ENCODE results near the gene LIPI.
"Not testable (repeated sequence)": the region's sequence is repeated elsewhere in the genome, so short reads cannot be mapped to it uniquely, and the experiment has no call there.

Gene LIPI

DNA sequence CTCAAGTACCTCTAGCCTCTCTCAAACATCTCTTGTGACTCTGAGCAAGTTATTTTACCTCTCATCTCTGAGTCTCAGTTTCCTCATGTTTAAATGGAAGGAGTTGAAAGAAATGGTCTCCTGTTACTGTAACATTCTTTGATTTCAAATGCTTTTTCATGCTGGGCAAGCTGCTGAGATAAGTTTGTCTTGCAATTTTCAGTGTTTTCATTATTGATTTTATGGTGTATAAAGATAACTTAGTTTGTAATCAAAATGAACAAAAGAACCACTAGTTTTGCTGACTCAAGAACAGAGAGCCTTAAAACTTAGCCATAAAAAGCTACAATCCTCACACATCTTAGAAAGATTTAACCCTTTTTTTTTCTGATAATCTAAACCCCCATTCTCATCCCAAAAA lies 4.5 kb downstream of the LIPI start:
- Mint-ChIP-seq H3K4me1 (ENCODE audit: low read depth) (no peaks in the 10 kb centered on the region), H3K9me3 (ENCODE audit: low read depth) (peaks cover 1% of the 10 kb centered on the region), H3K27me3 (peaks cover 11% of the 10 kb centered on the region), H3K36me3 (no peaks in the 10 kb centered on the region), H3K4me3 (no peak overlapping the region), H3K27ac (no peak overlapping the region)

DNA sequence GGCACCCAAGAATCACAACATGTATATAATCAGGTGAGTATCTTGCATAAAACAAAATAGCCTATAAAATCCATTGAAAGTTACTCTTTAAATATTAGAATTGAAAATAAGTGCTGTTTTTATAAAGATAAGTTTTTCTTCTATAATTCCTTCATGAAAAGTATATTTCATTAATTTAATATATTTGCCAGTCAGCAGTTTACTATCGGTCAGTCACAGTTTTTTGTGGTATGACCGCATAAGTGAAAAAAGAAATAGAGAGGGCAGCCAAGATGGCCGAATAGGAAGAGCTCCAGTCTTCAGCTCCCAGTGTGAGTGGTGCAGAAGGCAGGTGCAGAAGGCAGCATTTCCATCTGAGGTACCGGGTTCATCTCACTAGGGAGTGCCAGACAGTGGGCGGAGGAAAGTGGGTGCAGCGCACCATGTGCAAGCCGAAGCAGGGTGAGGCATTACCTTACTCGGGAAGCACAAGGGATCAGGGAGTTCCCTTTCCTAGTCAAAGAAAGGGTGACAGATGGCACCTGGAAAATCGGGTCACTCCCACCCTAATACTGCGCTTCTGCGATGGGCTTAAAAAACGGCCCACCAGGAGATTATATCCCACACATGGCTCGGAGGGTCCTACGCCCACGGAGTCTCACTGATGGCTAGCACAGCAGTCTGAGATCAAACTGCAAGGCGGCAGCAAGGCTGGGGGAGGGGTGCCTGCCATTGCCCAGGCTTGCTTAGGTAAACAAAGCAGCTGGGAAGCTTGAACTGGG lies 44.1 kb downstream of the LIPI start:
- not testable (repeated sequence) for H3K27me3 Mint-ChIP-seq; H3K9me3 Mint-ChIP-seq (ENCODE audit: low read depth); H3K4me3 Mint-ChIP-seq; H3K4me1 Mint-ChIP-seq (ENCODE audit: low read depth); H3K36me3 Mint-ChIP-seq; H3K27ac Mint-ChIP-seq

DNA sequence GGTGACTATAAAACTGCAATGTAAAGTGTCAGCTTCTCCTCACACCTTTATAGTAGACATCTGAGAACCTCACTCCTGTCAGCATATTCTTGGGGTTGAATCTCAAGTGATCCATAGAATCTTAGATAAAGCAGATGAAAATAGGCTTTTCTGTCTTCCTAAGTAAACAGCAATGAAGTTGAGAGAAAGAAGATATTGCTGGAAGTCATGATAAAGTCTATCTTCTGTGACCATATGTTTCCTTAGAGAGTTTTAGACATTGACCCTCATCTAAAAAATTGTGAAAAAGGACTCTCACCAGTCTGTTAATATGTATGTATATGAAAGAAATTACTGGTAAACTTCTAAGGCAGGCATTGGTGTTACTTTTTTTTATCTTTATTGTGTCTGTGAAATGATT lies 66.8 kb downstream of the LIPI start:
- Mint-ChIP-seq H3K27me3 (peaks cover 4% of the 10 kb centered on the region), H3K27ac (no peak overlapping the region), H3K4me3 (no peak overlapping the region), H3K4me1 (ENCODE audit: low read depth) (no peaks in the 10 kb centered on the region), H3K9me3 (ENCODE audit: low read depth) (no peaks in the 10 kb centered on the region), H3K36me3 (no peaks in the 10 kb centered on the region)

DNA sequence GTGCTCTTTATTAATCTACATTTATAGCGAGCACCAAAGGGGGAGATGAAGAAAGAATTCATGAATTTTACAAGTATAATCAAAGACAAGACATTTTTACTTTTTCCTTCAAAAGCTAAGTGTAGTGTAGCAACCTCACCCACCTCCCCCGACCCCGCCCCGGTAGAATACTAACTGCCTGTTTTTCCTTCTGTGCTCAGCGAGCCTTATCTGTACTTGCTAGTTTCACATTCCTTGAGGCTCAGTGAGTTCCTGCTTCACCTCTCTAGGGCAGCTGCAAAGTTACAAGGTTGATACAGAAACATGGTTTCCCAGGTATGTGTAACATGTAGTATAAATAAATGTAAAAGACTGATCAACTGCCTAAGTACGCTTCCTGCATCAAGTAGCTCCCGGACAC lies 86.5 kb downstream of the LIPI start:
- H3K36me3 Mint-ChIP-seq = peaks cover 3% of the 10 kb centered on the region
- peaks cover 4% of the 10 kb centered on the region for H3K27me3 Mint-ChIP-seq
- peaks cover 10% of the 10 kb centered on the region for H3K9me3 Mint-ChIP-seq (ENCODE audit: low read depth)
- H3K27ac Mint-ChIP-seq = no peak overlapping the region
- no peak overlapping the region for H3K4me3 Mint-ChIP-seq
- H3K4me1 Mint-ChIP-seq (ENCODE audit: low read depth) = peaks cover 17% of the 10 kb centered on the region

DNA sequence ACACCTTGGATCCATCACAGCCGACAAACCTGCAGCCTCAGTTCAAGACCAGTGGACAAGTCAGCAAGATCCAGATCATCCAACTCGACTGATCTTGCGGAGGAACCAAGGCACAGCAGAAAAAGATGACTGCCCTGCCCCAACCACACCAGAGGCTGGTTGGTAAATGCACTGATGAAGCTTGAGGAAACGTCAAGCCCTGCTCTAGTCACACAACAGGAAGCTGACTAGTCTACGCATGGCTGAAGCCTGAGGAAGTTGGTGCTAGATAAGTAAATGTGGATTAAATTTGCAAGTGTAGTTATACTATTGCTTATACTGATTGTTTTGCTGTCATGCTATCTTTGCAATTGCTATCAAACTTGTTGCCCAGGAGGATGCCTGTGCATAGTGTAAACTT lies 89.0 kb downstream of the LIPI start:
- peaks cover 1% of the 10 kb centered on the region for H3K27me3 Mint-ChIP-seq
- H3K4me3 Mint-ChIP-seq = no peak overlapping the region
- H3K27ac Mint-ChIP-seq = no peak overlapping the region
- peaks cover 3% of the 10 kb centered on the region for H3K36me3 Mint-ChIP-seq
- H3K9me3 Mint-ChIP-seq (ENCODE audit: low read depth) = peaks cover 10% of the 10 kb centered on the region
- peaks cover 17% of the 10 kb centered on the region for H3K4me1 Mint-ChIP-seq (ENCODE audit: low read depth)

DNA sequence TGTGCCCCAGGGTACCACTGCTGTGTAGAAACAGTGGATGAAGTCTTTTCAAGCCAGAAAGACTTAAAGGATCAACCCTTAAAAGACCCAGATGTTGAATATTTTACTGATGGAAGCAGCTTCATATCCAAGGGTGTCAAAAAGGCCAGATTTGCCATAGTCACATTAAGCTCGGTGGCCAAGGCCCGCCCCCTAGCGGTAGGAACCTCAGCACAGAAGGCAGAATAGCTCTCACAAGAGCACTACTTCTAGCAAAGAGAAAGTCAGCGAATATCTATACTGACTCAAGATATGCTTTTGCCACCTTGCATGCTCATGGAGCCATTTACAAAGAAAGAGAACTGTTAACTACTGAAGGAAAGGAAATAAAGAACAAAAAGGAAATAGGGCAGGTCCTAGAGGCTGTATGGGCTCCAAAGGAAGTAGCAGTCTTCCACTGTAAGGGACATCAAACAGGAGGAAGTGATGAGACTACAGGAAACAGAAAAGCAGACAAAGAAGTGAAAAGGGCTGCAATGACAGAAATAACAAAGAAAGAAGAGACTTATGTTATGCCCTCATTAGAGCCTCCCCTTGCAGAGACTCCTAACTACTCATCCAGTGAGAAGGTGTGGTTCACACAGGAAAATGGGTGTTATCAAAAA lies 90.5 kb downstream of the LIPI start:
- no peaks in the 10 kb centered on the region for H3K27me3 Mint-ChIP-seq
- H3K4me1 Mint-ChIP-seq (ENCODE audit: low read depth) = peaks cover 17% of the 10 kb centered on the region
- H3K36me3 Mint-ChIP-seq = peaks cover 3% of the 10 kb centered on the region
- no peak overlapping the region for H3K4me3 Mint-ChIP-seq
- H3K27ac Mint-ChIP-seq = no peak overlapping the region
- H3K9me3 Mint-ChIP-seq (ENCODE audit: low read depth) = peaks cover 10% of the 10 kb centered on the region

DNA sequence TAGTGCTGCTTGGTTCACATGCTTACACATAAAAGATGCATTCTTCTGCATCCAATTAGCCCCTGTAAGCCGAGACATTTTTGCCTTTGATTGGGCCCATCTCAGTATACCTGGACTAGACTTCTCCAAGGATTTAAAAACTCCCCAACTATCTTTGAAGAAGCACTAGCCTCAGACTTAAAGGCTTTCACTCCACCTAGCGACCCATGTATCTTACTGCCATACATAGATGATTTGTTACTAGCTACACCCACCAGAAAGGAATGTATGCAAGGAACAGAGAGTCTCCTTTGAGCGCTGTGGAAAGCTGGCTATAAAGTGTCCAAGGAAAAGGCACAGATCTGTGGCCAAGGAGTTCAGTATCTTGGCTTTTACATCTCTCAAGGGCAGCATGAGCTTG lies 91.7 kb downstream of the LIPI start:
- peaks cover 7% of the 10 kb centered on the region for H3K9me3 Mint-ChIP-seq (ENCODE audit: low read depth)
- H3K27ac Mint-ChIP-seq = no peak overlapping the region
- H3K4me3 Mint-ChIP-seq = no peak overlapping the region
- peaks cover 17% of the 10 kb centered on the region for H3K4me1 Mint-ChIP-seq (ENCODE audit: low read depth)
- H3K27me3 Mint-ChIP-seq = no peaks in the 10 kb centered on the region
- H3K36me3 Mint-ChIP-seq = peaks cover 2% of the 10 kb centered on the region

DNA sequence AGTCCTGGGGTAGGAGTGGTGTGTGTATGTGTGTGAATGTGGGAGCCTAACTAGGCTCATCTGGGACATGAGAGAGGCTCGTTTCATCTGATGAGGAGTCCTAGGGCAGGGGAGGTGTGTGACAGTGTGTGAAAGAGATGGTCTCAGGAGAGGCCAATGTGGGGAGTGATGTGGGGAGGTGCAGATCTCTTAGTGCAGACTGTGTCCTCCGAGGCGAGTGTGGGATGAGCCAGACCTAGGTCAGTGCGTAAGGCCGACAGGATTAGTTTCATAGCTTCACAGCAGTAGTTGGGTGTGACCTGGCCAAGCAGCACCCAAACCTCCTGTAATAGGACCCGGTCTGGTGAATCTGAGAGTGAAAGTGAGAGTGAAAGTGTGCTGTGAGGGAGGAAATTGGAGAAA lies 94.7 kb downstream of the LIPI start:
- Mint-ChIP-seq H3K9me3 (ENCODE audit: low read depth) (peaks cover 4% of the 10 kb centered on the region), H3K4me1 (ENCODE audit: low read depth) (peaks cover 12% of the 10 kb centered on the region), H3K4me3 (no peak overlapping the region), H3K27ac (no peak overlapping the region), H3K36me3 (peaks cover 6% of the 10 kb centered on the region), H3K27me3 (no peaks in the 10 kb centered on the region)

DNA sequence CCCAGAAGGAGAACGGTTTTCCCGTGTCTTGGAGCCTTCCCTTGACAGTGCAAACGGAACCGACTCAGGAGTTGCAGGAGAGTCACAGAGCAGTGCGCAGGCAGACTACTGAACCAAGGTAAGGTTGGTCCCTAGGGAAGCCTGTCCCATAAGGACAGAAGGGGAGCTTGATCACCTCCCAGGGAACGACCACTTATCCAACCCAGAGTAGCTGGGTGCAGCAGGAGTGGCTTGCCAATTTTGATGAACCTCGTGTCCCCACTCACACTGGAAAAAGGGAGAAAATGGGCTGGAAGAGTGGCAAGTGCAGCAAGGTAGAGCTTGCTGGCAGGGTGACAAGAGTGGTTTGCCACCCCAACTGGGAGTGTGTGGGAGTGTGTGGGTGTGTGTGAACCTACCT lies 95.1 kb downstream of the LIPI start:
- no peaks in the 10 kb centered on the region for H3K27me3 Mint-ChIP-seq
- peaks cover 9% of the 10 kb centered on the region for H3K4me1 Mint-ChIP-seq (ENCODE audit: low read depth)
- H3K4me3 Mint-ChIP-seq = no peak overlapping the region
- peaks cover 6% of the 10 kb centered on the region for H3K36me3 Mint-ChIP-seq
- H3K9me3 Mint-ChIP-seq (ENCODE audit: low read depth) = peaks cover 4% of the 10 kb centered on the region
- no peak overlapping the region for H3K27ac Mint-ChIP-seq

DNA sequence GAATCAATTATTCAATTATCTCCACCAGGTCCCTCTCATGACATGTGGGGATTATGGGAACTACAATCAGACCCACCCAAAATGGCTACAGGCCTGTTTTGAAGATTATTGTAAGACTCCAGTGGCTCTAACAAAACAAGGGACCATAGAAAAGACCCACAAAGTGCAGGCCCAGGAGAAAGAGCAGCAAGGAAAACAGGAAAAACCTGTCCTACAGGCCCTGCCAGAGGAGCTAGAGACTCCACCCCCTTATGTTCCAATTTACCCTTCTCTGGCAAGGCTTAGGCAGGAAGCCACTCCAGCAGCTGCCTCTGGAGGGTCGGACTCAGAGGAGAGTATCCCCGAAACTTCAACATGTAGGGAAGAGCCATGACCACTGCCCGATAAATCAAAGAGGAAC lies 96.5 kb downstream of the LIPI start:
- no peak overlapping the region for H3K27ac Mint-ChIP-seq
- H3K27me3 Mint-ChIP-seq = no peaks in the 10 kb centered on the region
- H3K4me1 Mint-ChIP-seq (ENCODE audit: low read depth) = no peaks in the 10 kb centered on the region
- peaks cover 4% of the 10 kb centered on the region for H3K9me3 Mint-ChIP-seq (ENCODE audit: low read depth)
- peaks cover 6% of the 10 kb centered on the region for H3K36me3 Mint-ChIP-seq
- no peak overlapping the region for H3K4me3 Mint-ChIP-seq

DNA sequence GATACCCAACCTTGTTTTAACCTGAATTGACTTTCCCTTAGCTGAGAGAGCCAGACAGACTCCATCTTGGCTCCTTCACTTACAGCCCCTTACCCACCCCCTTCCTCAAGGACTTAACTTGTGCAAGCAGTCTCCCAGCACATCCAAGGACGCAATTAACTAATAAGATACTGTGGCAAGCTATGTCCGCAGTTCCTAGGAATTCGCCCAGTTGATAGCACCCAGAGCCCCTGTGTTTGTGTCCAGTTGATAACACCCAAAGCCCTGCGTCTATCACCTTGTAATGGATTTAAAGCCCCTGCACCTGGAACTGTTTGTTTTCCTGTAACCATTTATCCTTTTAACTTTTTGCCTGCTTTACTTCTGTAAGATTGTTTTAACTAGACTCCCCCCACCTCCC lies 106.2 kb downstream of the LIPI start:
- H3K9me3 Mint-ChIP-seq (ENCODE audit: low read depth); H3K4me3 Mint-ChIP-seq; H3K27ac Mint-ChIP-seq; H3K4me1 Mint-ChIP-seq (ENCODE audit: low read depth); H3K27me3 Mint-ChIP-seq; H3K36me3 Mint-ChIP-seq: not testable (repeated sequence)

DNA sequence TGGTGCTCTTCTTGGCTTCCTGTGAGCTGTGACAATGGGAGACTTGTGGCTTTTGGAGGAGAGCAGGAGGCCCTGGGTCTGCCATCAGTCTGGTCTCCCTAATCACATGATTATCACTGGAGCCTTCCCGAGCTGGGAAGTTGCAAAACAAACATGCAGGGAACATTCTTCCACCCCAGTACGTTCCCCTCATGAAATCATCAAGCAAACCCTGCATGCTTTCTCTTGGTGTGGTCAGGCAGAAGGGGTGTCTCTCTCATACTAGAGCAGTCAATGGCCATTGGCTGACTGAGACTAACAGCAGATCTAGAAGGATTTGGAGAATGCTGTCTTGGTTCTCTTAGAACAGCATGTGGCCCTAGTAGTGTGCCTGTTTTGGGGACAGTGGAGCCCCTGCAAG lies 111.2 kb downstream of the LIPI start:
- H3K9me3 Mint-ChIP-seq (ENCODE audit: low read depth) = peaks cover 5% of the 10 kb centered on the region

DNA sequence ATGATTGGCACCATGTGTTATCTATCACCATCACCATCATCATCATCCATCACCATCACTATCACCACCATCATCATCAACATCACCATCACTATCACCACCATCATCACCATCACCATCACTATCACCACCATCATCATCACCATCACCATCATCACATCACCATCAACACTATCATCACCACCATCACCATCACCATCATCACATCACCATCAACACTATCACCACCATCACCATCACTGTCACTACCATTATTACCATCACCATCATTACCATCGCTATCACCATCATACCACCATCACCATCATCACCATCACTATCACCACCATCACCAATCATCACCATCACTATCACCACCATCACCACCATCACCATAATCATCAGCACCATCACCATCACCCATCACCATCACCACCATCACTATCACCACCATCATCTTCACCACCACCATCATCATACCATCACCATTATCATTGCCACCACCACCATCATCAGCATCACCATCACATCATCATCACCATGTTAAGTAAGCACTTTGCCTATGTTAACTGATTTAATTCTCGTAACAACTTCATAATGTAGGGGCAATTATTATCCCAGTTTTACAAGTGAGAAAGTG lies 112.8 kb downstream of the LIPI start:
- H3K36me3 Mint-ChIP-seq = peaks cover 6% of the 10 kb centered on the region
- H3K4me3 Mint-ChIP-seq = no peak overlapping the region
- H3K27ac Mint-ChIP-seq = no peak overlapping the region
- peaks cover 5% of the 10 kb centered on the region for H3K9me3 Mint-ChIP-seq (ENCODE audit: low read depth)
- no peaks in the 10 kb centered on the region for H3K27me3 Mint-ChIP-seq
- H3K4me1 Mint-ChIP-seq (ENCODE audit: low read depth) = no peaks in the 10 kb centered on the region

More for the DNA sequence above, 111.2 kb downstream of the LIPI start:
- H3K27me3 Mint-ChIP-seq = no peaks in the 10 kb centered on the region
- H3K4me1 Mint-ChIP-seq (ENCODE audit: low read depth) = no peaks in the 10 kb centered on the region
- H3K27ac Mint-ChIP-seq = no peak overlapping the region
- peaks cover 8% of the 10 kb centered on the region for H3K36me3 Mint-ChIP-seq
- no peak overlapping the region for H3K4me3 Mint-ChIP-seq

DNA sequence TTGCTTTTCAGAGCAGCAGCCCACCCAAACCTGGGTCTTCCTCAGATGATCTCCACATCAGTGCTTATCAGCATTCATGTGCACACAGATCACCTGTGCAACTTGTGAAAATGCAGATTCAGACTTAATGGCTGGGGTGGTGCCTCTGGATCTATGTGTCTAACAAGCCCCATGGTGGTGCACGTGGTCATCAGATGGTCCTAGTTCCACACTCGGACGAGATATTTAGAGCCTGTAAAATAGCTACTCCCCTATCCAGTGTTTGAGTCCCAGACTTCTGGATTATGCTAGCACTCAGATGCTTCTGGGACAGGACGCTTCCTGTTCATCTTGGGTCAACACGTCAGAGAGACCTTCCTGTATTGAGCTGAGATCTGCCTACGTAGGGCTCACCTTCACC lies 114.2 kb downstream of the LIPI start:
- H3K4me3 Mint-ChIP-seq = no peak overlapping the region
- H3K9me3 Mint-ChIP-seq (ENCODE audit: low read depth) = peaks cover 5% of the 10 kb centered on the region
- no peaks in the 10 kb centered on the region for H3K4me1 Mint-ChIP-seq (ENCODE audit: low read depth)
- H3K27me3 Mint-ChIP-seq = no peaks in the 10 kb centered on the region
- peaks cover 6% of the 10 kb centered on the region for H3K36me3 Mint-ChIP-seq
- no peak overlapping the region for H3K27ac Mint-ChIP-seq

DNA sequence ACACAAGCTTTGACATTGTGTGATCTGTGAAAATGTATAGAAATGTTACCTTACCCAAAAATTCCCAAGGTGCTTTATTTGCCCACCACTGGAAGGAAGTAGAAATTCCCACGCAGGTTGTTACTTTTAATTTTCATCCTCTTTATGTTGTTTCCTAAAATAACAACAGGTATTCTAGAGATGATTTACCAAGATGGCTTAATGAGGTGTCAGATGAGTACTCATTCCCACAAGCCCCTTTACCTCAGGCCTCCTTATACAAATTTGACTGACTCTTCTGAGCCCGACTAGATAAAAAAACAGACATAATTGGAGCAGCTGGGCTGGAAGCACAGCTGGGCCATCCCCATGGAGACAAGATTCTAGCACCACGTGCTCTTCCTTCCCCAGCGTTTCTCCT lies 114.6 kb downstream of the LIPI start:
- peaks cover 6% of the 10 kb centered on the region for H3K36me3 Mint-ChIP-seq
- H3K4me3 Mint-ChIP-seq = no peak overlapping the region
- H3K9me3 Mint-ChIP-seq (ENCODE audit: low read depth) = peaks cover 5% of the 10 kb centered on the region
- H3K27me3 Mint-ChIP-seq = no peaks in the 10 kb centered on the region
- H3K27ac Mint-ChIP-seq = no peak overlapping the region
- H3K4me1 Mint-ChIP-seq (ENCODE audit: low read depth) = no peaks in the 10 kb centered on the region
